GM23248 (cell line): Measurements from ENCODE around the gene MTHFD1L.

ENCODE experiments used
- EZH2 ChIP-seq: fragments of 200-600 bp; sonication (generic); IDR thresholded peaks from 2 replicates; pipeline ENCODE4 v1.6.1; 2018; ENCODE audit warnings: antibody characterized with exemption, mild to moderate bottlenecking; ENCODE audit not compliant: insufficient read depth, poor library complexity, severe bottlenecking
- EZH2phosphoT487 ChIP-seq: fragments of 200-600 bp; sonication (generic); IDR thresholded peaks from 2 replicates; pipeline ENCODE4 v1.6.1; 2018; ENCODE audit warnings: antibody characterized with exemption, moderate library complexity, mild to moderate bottlenecking, low read depth; ENCODE audit not compliant: insufficient read depth

DNA sequence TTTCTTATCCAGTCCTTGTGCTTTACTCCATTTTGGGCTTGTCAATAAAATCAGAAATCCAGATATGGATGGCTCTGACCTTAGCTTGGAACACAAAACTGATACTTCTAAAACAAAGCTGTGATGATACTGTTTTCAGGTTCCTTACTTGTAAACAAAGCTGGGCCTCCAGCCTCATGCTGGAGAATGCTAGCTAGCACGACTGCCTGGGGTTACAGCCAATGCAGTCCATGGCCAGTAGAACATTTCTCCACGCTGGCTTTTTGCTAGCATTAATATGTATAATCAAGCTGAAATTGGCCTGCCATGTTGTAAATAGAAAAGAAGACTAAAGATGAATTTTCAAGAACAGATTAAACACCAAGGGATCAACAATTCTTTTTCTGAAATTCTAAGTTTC, 63.9 kb downstream of the MTHFD1L start:
- TF ChIP-seq EZH2phosphoT487 (no peak), EZH2 (no peak)
